Vagina (tissue), 2 donors: ENCODE data around the gene TIAM2.

Experiments used
- POLR2A ChIP-seq, 2 donors: fragments of 450-650 bp; IDR thresholded peaks; one replicate each; pipeline ENCODE4 v1.6.1; 2017; ENCODE audit warnings: antibody characterized with exemption in 2 of 2, mild to moderate bottlenecking in 2 of 2, moderate library complexity in 2 of 2
- TF ChIP-seq, protein P1 (sequence below), 3 experiments: fragments of 450-650 bp in 2 of 3; fragments of 200-600 bp in 1 of 3; sonication (generic) in 1 of 3; IDR thresholded peaks; one replicate each; pipeline ENCODE4 v1.5.1; 2017 to 2019; ENCODE audit warnings: antibody characterized with exemption in 3 of 3, mild to moderate bottlenecking in 2 of 3, moderate library complexity in 2 of 3

GRCh38 chr6:155303361-155303870 lies 308.3 kb downstream of the TIAM2 start:
- TF ChIP-seq, protein P1, sequence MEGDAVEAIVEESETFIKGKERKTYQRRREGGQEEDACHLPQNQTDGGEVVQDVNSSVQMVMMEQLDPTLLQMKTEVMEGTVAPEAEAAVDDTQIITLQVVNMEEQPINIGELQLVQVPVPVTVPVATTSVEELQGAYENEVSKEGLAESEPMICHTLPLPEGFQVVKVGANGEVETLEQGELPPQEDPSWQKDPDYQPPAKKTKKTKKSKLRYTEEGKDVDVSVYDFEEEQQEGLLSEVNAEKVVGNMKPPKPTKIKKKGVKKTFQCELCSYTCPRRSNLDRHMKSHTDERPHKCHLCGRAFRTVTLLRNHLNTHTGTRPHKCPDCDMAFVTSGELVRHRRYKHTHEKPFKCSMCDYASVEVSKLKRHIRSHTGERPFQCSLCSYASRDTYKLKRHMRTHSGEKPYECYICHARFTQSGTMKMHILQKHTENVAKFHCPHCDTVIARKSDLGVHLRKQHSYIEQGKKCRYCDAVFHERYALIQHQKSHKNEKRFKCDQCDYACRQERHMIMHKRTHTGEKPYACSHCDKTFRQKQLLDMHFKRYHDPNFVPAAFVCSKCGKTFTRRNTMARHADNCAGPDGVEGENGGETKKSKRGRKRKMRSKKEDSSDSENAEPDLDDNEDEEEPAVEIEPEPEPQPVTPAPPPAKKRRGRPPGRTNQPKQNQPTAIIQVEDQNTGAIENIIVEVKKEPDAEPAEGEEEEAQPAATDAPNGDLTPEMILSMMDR (IDR thresholded peaks at IDR 0.05): no peak
- no peak for TF ChIP-seq POLR2A (IDR thresholded peaks at IDR 0.05)
